AG09309 (cell line): ENCODE data around the gene SLC35G4.
"Not testable (repeated sequence)": the region's sequence is repeated elsewhere in the genome, so short reads cannot be mapped to it uniquely, and the experiment has no call there.

ENCODE experiments used
- DNase-seq: peaks from one replicate; pipeline ENCODE4 v3.0.0-alpha.2; 2010; ENCODE audit warnings: low read depth
- H3K4me3 ChIP-seq: 2 replicates; pipeline ENCODE4 v1.5.1; 2011; ENCODE audit warnings: mild to moderate bottlenecking, low read depth, low read length, moderate library complexity; ENCODE audit not compliant: control insufficient read depth
- CTCF ChIP-seq: IDR thresholded peaks from 2 replicates; pipeline ENCODE4 v1.5.1; 2011; ENCODE audit warnings: mild to moderate bottlenecking, low read depth, low read length, inconsistent platforms; ENCODE audit not compliant: insufficient read depth, control insufficient read depth; ENCODE audit errors: missing control alignments

Gene SLC35G4

GRCh38 chr18:11585596-11585995 lies 23.8 kb upstream of the SLC35G4 start:
- H3K4me3 ChIP-seq = no peak overlapping the region

GRCh38 chr18:11586896-11587295 lies 22.5 kb upstream of the SLC35G4 start:
- no peak for DNase-seq
- TF ChIP-seq CTCF = no peak
- H3K4me3 ChIP-seq = no peak overlapping the region

More at GRCh38 chr18:11585596-11585995, 23.8 kb upstream of the SLC35G4 start:
- no peak for TF ChIP-seq CTCF
- DNase-seq = no peak

- no peak for TF ChIP-seq CTCF
- no peak overlapping the region for H3K4me3 ChIP-seq
- DNase-seq = no peak
Measured at GRCh38 chr18:11587432-11587831, 22.0 kb upstream of the SLC35G4 start.

DNA sequence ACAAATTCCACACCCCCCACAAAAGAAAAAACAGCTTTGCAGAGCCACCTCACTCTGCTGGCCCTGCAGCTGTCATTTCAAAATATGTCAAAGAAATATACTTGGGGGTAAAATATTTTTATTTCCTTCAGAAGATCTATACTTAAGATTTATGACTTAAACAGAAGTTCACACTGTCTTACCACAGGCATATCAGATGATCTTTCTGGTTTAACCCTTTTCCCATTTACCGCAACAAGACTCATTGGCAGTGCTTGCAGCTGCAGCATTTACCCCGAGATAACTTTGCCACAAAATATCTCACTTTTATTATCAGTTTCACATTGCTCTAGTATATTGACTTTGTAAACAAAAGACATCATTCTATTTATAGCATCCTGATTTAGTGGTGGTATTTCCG lies 21.6 kb upstream of the SLC35G4 start:
- TF ChIP-seq CTCF = no peak
- no peak overlapping the region for H3K4me3 ChIP-seq
- no peak for DNase-seq

DNA sequence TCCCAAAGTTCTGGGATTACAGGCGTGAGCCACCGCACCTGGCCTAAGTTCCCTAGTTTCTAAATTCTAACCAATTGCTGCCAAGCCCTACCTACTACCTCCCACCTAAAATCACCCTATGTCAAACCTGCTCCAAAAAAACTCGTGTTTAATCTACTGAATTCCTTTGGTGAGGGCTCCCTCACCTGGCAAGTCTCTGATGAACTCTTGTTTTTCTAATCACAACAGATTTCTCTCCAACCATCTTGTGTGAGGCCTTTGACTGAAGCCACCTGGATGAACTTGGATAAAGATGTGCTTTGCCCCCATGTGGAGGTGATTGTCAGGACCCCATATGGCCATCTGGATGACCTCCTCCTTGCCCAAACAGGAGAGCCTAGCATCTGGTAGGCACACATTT lies 17.4 kb upstream of the SLC35G4 start:
- no peak overlapping the region for H3K4me3 ChIP-seq
- TF ChIP-seq CTCF = no peak
- DNase-seq = no peak

DNA sequence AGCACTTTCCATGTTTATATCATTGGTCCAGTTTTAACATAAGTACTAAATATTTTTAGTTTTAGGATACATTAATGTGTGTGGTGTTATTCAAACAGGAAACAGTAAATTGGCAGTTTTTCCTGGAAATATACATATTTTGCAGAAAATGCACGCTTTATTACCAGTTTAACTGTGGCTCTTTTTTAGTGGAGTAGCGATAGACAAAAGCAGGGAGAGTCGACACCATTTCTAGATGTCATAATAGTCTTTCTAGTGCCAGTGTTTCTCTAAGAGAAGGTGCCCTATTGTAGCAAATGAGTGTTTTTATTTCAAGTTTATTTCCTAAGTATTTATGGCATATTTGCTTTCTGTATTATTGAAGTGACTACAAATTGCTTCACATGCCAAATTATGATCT lies 9.1 kb upstream of the SLC35G4 start:
- no peak overlapping the region for H3K4me3 ChIP-seq
- TF ChIP-seq CTCF = no peak
- DNase-seq = no peak

GRCh38 chr18:11607906-11608305 lies 1.5 kb upstream of the SLC35G4 start:
- no peak overlapping the region for H3K4me3 ChIP-seq
- DNase-seq = no peak
- TF ChIP-seq CTCF = no peak

- H3K4me3 ChIP-seq, DNase-seq: not testable (repeated sequence)
Measured at GRCh38 chr18:11608618-11609017, 778 bp upstream of the SLC35G4 start.

DNA sequence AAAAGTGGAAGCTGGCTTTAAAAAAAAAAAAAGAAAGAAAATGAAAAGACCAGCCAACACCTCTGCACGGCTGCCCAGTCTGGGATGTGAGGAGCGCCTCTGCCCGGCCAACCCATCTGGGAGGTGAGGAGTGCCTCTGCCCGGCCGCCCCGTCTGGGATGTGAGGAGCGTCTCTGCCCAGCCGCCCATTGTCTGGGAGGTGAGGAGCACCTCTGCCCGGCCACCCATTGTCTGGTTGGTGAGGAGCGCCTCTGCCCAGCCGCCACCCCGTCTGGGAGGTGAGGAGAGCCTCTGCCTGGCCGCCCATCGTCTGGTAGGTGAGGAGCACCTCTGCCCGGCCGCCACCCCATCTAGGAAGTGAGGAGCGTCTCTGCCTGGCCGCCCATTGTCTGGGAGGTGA lies 3.7 kb downstream of the SLC35G4 start:
- DNase-seq, H3K4me3 ChIP-seq: not testable (repeated sequence)

DNA sequence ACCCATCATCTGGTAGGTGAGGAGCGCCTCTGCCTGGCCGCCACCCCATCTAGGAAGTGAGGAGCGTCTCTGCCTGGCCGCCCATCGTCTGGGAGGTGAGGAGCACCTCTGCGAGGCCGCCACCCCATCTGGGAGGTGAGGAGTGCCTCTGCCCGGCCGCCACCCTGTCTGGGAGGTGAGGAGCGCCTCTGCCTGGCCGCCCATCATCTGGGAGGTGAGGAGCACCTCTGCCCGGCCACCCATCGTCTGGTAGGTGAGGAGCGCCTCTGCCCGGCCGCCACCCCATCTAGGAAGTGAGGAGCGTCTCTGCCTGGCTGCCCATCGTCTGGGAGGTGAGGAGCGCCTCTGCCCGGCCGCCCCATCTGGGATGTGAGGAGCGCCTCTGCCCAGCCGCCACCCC lies 4.2 kb downstream of the SLC35G4 start:
- DNase-seq, H3K4me3 ChIP-seq: not testable (repeated sequence)
